NCI-H1436 treated with DMSO at 0.1 percent for 48 hours (cell line): Measurements from ENCODE around the gene UBR3.
"Not testable (repeated sequence)": the region's sequence is repeated elsewhere in the genome, so short reads cannot be mapped to it uniquely, and the experiment has no call there.

Experiments
- DNase-seq: peaks from one replicate; lab custom pipeline; 2025; lab: John Stamatoyannopoulos, UW

Gene UBR3

GRCh38 chr2:170106102-170106840 is 279.0 kb downstream of the UBR3 start:
- no peak for DNase-seq

GRCh38 chr2:170113168-170113894 is 286.1 kb downstream of the UBR3 start:
- no peak for DNase-seq

GRCh38 chr2:170115501-170116229 is 288.4 kb downstream of the UBR3 start:
- no peak for DNase-seq

DNA sequence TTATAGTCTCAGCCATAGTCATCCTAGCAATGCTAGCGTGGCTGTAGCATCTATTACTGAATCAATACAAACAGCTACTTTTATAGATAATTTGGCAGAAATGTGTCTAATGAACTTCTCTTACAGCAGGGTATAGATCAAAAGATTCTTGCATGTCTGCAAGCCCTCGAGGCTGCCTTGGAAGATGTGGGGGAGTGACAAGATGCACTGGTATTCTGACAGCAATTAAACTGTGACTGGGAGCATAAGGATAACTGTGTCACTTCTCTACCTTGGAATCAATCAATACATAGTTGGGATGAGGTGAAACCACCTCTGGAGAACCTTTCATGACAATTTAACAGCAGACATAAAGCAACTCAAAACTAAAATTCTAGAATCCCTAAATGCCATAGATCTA is 291.4 kb downstream of the UBR3 start:
- no peak for DNase-seq

DNA sequence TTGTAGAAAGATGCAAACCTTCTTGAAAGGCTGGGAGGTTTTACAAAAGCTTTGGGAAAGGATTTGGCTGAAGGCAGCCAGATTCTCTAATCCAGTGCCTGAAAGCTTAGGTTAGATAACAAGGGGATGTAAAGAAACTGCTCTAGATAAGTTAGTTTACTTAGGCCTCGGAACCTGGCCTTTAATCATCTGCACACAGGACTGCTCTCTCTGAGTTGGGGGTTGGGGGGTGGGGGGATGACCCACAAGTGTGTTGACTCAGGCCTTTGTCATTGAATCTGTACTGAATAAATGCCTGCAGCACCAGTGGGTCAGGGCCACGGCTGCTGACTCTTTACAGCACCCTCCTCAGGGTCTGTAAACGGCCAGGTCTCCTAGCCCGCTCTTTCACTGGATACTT is 292.1 kb downstream of the UBR3 start:
- DNase-seq: not testable (repeated sequence)

DNA sequence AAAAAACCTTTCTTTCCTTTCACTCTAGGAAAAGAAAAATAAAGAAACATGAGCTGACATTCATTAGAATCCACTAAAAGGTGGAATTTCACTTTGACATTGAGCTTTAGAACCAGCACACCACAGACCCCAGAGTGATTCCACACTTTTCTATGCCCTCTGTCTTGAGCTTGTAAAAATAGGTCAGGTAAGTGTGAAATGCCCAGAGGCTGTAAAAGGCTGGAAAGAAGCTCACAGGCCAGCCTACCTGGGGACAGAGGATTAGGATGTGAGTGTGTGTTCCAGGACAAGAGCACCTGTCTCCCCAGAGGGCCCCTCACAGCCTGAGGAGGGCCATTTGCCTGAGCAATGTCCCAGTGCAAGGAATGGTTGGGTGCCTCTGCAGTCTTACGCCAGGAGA is 294.4 kb downstream of the UBR3 start:
- DNase-seq: no peak

GRCh38 chr2:170122883-170123547 is 295.8 kb downstream of the UBR3 start:
- no peak for DNase-seq

GRCh38 chr2:170123593-170123992 is 296.3 kb downstream of the UBR3 start:
- no peak for DNase-seq

- DNase-seq: not testable (repeated sequence)
Measured at GRCh38 chr2:170126138-170126728, 299.0 kb downstream of the UBR3 start.
